Measurements from ENCODE around the gene SLC9A3.

DNA sequence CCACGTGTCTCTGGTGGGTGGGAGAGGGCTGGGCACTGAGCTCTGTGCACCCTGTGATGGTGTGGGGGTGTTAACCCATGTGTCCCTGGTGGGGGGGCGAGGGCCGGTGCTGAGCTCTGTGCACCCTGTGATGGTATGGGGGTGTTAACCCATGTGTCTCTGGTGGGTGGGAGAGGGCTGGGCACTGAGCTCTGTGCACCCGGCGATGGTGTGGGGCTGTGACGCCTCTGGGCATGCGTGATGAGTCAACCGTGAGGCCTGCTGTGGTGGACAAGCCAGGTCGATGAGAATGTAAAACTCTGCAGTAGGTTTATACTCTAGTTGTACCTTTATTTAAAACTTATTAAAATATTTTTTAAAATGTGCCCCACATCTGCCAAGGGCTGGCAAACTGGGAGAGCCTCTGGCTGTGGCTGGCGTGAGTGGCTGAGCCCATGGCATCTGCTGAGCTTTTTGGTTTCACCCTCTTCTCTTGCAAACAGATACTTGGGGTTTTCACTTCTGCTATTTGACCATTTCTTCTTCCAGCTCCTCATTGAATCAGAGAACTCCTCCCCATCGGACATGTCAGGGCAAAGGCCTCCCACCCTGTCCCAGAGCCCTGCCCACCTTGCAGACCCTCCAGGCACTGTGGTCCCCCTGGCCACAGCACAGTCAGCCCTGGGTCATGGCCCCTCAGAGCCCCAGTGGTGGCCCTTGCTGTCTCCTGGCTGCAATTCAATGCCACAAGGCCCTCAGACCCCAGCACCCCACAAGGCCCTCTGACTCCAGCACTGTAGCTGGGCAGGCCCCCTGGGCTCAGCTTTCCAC lies 99.7 kb downstream of the SLC9A3 start:
- TF ChIP-seq, protein P1, sequence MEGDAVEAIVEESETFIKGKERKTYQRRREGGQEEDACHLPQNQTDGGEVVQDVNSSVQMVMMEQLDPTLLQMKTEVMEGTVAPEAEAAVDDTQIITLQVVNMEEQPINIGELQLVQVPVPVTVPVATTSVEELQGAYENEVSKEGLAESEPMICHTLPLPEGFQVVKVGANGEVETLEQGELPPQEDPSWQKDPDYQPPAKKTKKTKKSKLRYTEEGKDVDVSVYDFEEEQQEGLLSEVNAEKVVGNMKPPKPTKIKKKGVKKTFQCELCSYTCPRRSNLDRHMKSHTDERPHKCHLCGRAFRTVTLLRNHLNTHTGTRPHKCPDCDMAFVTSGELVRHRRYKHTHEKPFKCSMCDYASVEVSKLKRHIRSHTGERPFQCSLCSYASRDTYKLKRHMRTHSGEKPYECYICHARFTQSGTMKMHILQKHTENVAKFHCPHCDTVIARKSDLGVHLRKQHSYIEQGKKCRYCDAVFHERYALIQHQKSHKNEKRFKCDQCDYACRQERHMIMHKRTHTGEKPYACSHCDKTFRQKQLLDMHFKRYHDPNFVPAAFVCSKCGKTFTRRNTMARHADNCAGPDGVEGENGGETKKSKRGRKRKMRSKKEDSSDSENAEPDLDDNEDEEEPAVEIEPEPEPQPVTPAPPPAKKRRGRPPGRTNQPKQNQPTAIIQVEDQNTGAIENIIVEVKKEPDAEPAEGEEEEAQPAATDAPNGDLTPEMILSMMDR (IDR thresholded peaks at IDR 0.05), result no peak
- no peak for TF ChIP-seq ZFX (IDR thresholded peaks at IDR 0.05; ENCODE audit: borderline replicate concordance)

Data from 22Rv1 (cell line).